H1 (cell line): ENCODE measurements around the gene NHP2. TPM values are rescaled to one million over a fixed set of nuclear protein-coding genes. Genes with fewer than 3 reads are reported as not detected.

ENCODE experiments used
- CTCF ChIA-PET: fragments of 300-600 bp; sonication (Branson Sonifier 250); formaldehyde crosslinking; loops from one replicate; lab custom pipeline; 2021; ENCODE audit not compliant: partially characterized antibody; lab: Charles Lee
- POLR2A ChIA-PET: fragments of 300-600 bp; sonication (Branson Sonifier 250); formaldehyde crosslinking; loops from one replicate; lab custom pipeline; 2021; ENCODE audit warnings: inconsistent platforms; ENCODE audit not compliant: partially characterized antibody; lab: Charles Lee
- DNase-seq, 2 experiments: peaks; one replicate each; pipeline versions ENCODE4 v3.0.0 to v3.0.0-alpha.2; 2010 to 2022; ENCODE audit warnings: low spot score in 2 of 2, low read depth in 1 of 2, mixed read lengths in 1 of 2
- FAIRE-seq: peaks from 2 replicates; lab custom pipeline; 2011; peaks lifted over from hg19 to GRCh38; lab: Jason Lieb, UNC
- H2AFZ ChIP-seq: 2 replicates; pipeline ENCODE4 v1.8.1; 2012; ENCODE audit warnings: low read length, inconsistent platforms
- H2AK5ac ChIP-seq: 2 replicates; pipeline ENCODE4 v1.6.1; 2013; ENCODE audit warnings: low read depth, low read length
- H2BK120ac ChIP-seq: replicated peaks from 2 replicates; pipeline ENCODE3; 2013; ENCODE audit warnings: low read depth, low read length, inconsistent platforms
- H2BK12ac ChIP-seq: 2 replicates; pipeline ENCODE4 v1.6.1; 2013; ENCODE audit warnings: low read depth, low read length
- H2BK15ac ChIP-seq: 2 replicates; pipeline ENCODE4 v1.6.1; 2013; ENCODE audit warnings: low read length
- H2BK20ac ChIP-seq: 2 replicates; pipeline ENCODE4 v1.6.1; 2013; ENCODE audit warnings: low read length
- H2BK5ac ChIP-seq: 2 replicates; pipeline ENCODE4 v1.6.1; 2013; ENCODE audit warnings: low read depth, low read length
- H3K14ac ChIP-seq: 2 replicates; pipeline ENCODE4 v1.6.1; 2013; ENCODE audit warnings: inconsistent platforms; ENCODE audit not compliant: insufficient read length
- H3K18ac ChIP-seq: 2 replicates; pipeline ENCODE4 v1.6.1; 2013; ENCODE audit warnings: low read length; ENCODE audit errors: extremely low read depth
- H3K23ac ChIP-seq: 2 replicates; pipeline ENCODE4 v1.6.1; 2013; ENCODE audit warnings: inconsistent platforms; ENCODE audit not compliant: insufficient read length
- H3K23me2 ChIP-seq: 2 replicates; pipeline ENCODE4 v1.6.1; 2013; ENCODE audit warnings: low read depth, low read length
- H3K27ac ChIP-seq: 2 replicates; pipeline ENCODE4 v1.6.1; 2011; ENCODE audit warnings: low read depth, low read length, inconsistent platforms
- H3K27me3 ChIP-seq, 4 experiments: replicated peaks in 1 of 4; 1 replicate in 1 of 4; 2 replicates in 3 of 4; pipeline versions ENCODE4 v1.6.1 to v1.8.1; 2011 to 2013; ENCODE audit warnings: low read length in 3 of 4, mild to moderate bottlenecking in 3 of 4, inconsistent platforms in 2 of 4, mixed read lengths in 2 of 4, moderate library complexity in 1 of 4; ENCODE audit not compliant: control insufficient read depth in 3 of 4, insufficient read depth in 3 of 4; ENCODE audit errors: extremely low read depth in 1 of 4
- H3K36me3 ChIP-seq, 4 experiments: 2 replicates each; pipeline versions ENCODE4 v1.6.1 to v1.8.1; 2011 to 2013; ENCODE audit warnings: mild to moderate bottlenecking in 4 of 4, low read length in 3 of 4, moderate library complexity in 2 of 4, control low read depth in 1 of 4, inconsistent platforms in 1 of 4; ENCODE audit not compliant: insufficient read depth in 4 of 4, control insufficient read depth in 2 of 4
- H3K4ac ChIP-seq: replicated peaks from 2 replicates; pipeline ENCODE3; 2013; ENCODE audit warnings: low read length, low read depth, mixed read lengths, inconsistent platforms; ENCODE audit not compliant: insufficient read length
- H3K4me1 ChIP-seq, 4 experiments: replicated peaks in 1 of 4; 1 replicate in 1 of 4; 2 replicates in 3 of 4; pipeline versions ENCODE4 v1.6.1 to v1.8.1; 2011 to 2013; ENCODE audit warnings: low read length in 3 of 4, inconsistent platforms in 2 of 4, mixed read lengths in 1 of 4; ENCODE audit not compliant: insufficient read depth in 4 of 4, control insufficient read depth in 3 of 4
- H3K4me2 ChIP-seq, 2 experiments: 2 replicates each; pipeline versions ENCODE4 v1.6.1 to v1.8.1; 2011 to 2013; ENCODE audit warnings: low read depth in 2 of 2, low read length in 2 of 2, control low read depth in 1 of 2, inconsistent platforms in 1 of 2, mild to moderate bottlenecking in 1 of 2; ENCODE audit not compliant: insufficient read depth in 1 of 2
- H3K4me3 ChIP-seq, 4 experiments: fragments of 200-600, 300-600 bp in 1 of 4; sonication (generic), shearing (Covaris generic), sonication (Bioruptor Twin) in 1 of 4; 2 replicates each; pipeline versions ENCODE4 v1.5.1 to v1.8.1; 2011 to 2016; ENCODE audit warnings: low read length in 4 of 4, low read depth in 3 of 4, control low read depth in 2 of 4, inconsistent platforms in 2 of 4, mild to moderate bottlenecking in 2 of 4, mixed read lengths in 1 of 4, moderate library complexity in 1 of 4; ENCODE audit not compliant: insufficient read depth in 2 of 4; ENCODE audit errors: extremely low read depth in 1 of 4
- H3K56ac ChIP-seq: replicated peaks from 2 replicates; pipeline ENCODE3; 2013; ENCODE audit warnings: low read depth, mild to moderate bottlenecking, mixed read lengths, low read length, inconsistent platforms; ENCODE audit not compliant: insufficient read length
- H3K79me1 ChIP-seq: 2 replicates; pipeline ENCODE4 v1.6.1; 2013; ENCODE audit warnings: low read depth, low read length, control low read depth
- H3K79me2 ChIP-seq, 2 experiments: 2 replicates each; pipeline versions ENCODE4 v1.6.1 to v1.8.1; 2012 to 2013; ENCODE audit warnings: low read length in 2 of 2, mild to moderate bottlenecking in 2 of 2, inconsistent platforms in 1 of 2; ENCODE audit not compliant: insufficient read depth in 2 of 2, control insufficient read depth in 1 of 2
- H3K9ac ChIP-seq, 4 experiments: replicated peaks in 1 of 4; 1 replicate in 1 of 4; 2 replicates in 3 of 4; pipeline versions ENCODE4 v1.6.1 to v1.8.1; 2011 to 2013; ENCODE audit warnings: low read depth in 3 of 4, low read length in 3 of 4, control low read depth in 2 of 4, mild to moderate bottlenecking in 2 of 4, moderate library complexity in 2 of 4, inconsistent platforms in 1 of 4; ENCODE audit errors: extremely low read depth in 1 of 4
- H3K9me3 ChIP-seq, 2 experiments: 2 replicates each; pipeline versions ENCODE4 v1.6.1 to v1.8.1; 2012 to 2013; ENCODE audit warnings: mild to moderate bottlenecking in 2 of 2, moderate library complexity in 2 of 2, control low read depth in 1 of 2, inconsistent platforms in 1 of 2, low read depth in 1 of 2, low read length in 1 of 2, mixed read lengths in 1 of 2; ENCODE audit not compliant: insufficient read depth in 2 of 2
- H4K20me1 ChIP-seq, 2 experiments: replicated peaks in 1 of 2; 2 replicates each; pipeline versions ENCODE3 to v1.8.1; 2011 to 2013; ENCODE audit warnings: inconsistent platforms in 2 of 2, low read length in 2 of 2, mild to moderate bottlenecking in 1 of 2; ENCODE audit not compliant: insufficient read depth in 2 of 2, control insufficient read depth in 1 of 2
- H4K5ac ChIP-seq: 2 replicates; pipeline ENCODE4 v1.6.1; 2013; ENCODE audit warnings: low read length, low read depth, mixed read lengths, inconsistent platforms; ENCODE audit not compliant: insufficient read length
- H4K8ac ChIP-seq: 2 replicates; pipeline ENCODE4 v1.8.0; 2013; ENCODE audit warnings: mild to moderate bottlenecking, moderate library complexity, low read length, inconsistent platforms; ENCODE audit not compliant: insufficient read depth; ENCODE audit errors: extremely low read depth
- H4K91ac ChIP-seq: replicated peaks from 2 replicates; pipeline ENCODE3; 2013; ENCODE audit warnings: low read length, mixed read lengths, inconsistent platforms; ENCODE audit not compliant: insufficient read length
- RNF2 ChIP-seq: fragments of 200-900, 300-1000 bp; sonication (generic); IDR thresholded peaks from 2 replicates; pipeline ENCODE4 v1.7.1; 2016; ENCODE audit warnings: borderline replicate concordance, low read depth, mild to moderate bottlenecking, antibody characterized with exemption, low read length; ENCODE audit not compliant: poor library complexity, severe bottlenecking; ENCODE audit errors: missing control alignments
- SP4 ChIP-seq: IDR thresholded peaks from 2 replicates; pipeline ENCODE4 v1.6.1; 2012; ENCODE audit warnings: low read length, inconsistent platforms
- SUZ12 ChIP-seq: fragments of 200-600 bp; sonication (generic); IDR thresholded peaks from 2 replicates; pipeline ENCODE4 v1.6.1; 2012; ENCODE audit warnings: mild to moderate bottlenecking, inconsistent platforms, low read length, moderate library complexity, mixed read lengths
- WGBS, 2 experiments: shearing (Covaris generic) in 1 of 2; methylation state at CpG; one replicate each; pipeline versions ENCODE4 v1.1.6 to v1.1.7; 2013 to 2015; ENCODE audit warnings: low lambda C conversion rate in 2 of 2, mixed read lengths in 2 of 2, inconsistent platforms in 1 of 2, low coverage in 1 of 2, missing lambda C conversion rate in 1 of 2; ENCODE audit not compliant: insufficient replicate concordance in 2 of 2, insufficient coverage in 1 of 2, insufficient read length in 1 of 2; ENCODE audit errors: extremely low coverage in 1 of 2, missing lambda C conversion rate in 1 of 2; 5-methylcytosine and 5-hydroxymethylcytosine counted together
- polyA plus RNA-seq, 7 experiments: library from polyadenylated mRNA; depleted of rRNA in 3 of 7; stranded (reverse) in 5 of 7; unstranded in 2 of 7; fragments of >200 nt in 5 of 7; fragments of 200-250 nt in 2 of 7; gene quantifications; 1 replicate in 5 of 7; 2 replicates in 1 of 7; 4 replicates in 1 of 7; pipeline versions ENCODE4 v1.2.1 to v1.2.3, GENCODE V29; 2011 to 2013; ENCODE audit warnings: missing spikeins in 2 of 7, mixed read lengths in 2 of 7
- total RNA-seq: library from RNA; stranded (reverse); fragmentation: NEBNext Ultra II Directional; extraction: Animal tissue kit (Norgen Biotek cat#: 25700); gene quantifications from 2 replicates; pipeline ENCODE4 v1.2.1, GENCODE V29; 2021

The NHP2 gene
- total and polyA plus RNA-seq, 2 of the 8 experiments (the other 6 are each of a cell fraction or from before 2014, with no cell fraction given) = 241 to 263 TPM

GRCh38 chr5:178194026-178194425 is 40.3 kb upstream of the NHP2 start:
- Histone ChIP-seq H4K91ac (no peak overlapping the region), H4K8ac (no peak overlapping the region)
- no peak for TF ChIP-seq SUZ12
- no peak for TF ChIP-seq RNF2
- no peak for TF ChIP-seq SP4
- TF ChIP-seq, all 59 proteins: peak for 0
- Histone ChIP-seq H3K4me2 (no peak overlapping the region), H2AFZ (no peak overlapping the region), H2BK12ac (peak overlapping the region; percentile 33; the same call in 1 of the 2 replicates), H3K14ac (no peak overlapping the region), H3K23me2 (no peaks in the 10 kb centered on the region), H3K4ac (no peak overlapping the region), H3K79me2 (no peaks in the 10 kb centered on the region), H4K5ac (no peak overlapping the region), H3K79me1 (no peaks in the 10 kb centered on the region), H3K23ac (no peak overlapping the region), H3K4me1 (peaks cover 0 to 10% (median 3%) of the 10 kb centered on the region in 4 experiments; a peak in 3 of 7 replicates), H3K27ac (no peak overlapping the region), H4K20me1 (no peaks in the 10 kb centered on the region), H2AK5ac (no peak overlapping the region), H2BK20ac (no peak overlapping the region), H3K9ac (no peak overlapping the region), H3K27me3 (no peaks in the 10 kb centered on the region; a peak in 1 of 7 replicates), H3K9me3 (peaks cover 0 to 8% of the 10 kb centered on the region in 2 experiments; a peak in 2 of 4 replicates), H2BK15ac (no peak overlapping the region), H3K56ac (no peak overlapping the region), H3K18ac (no peak overlapping the region; the same call in 1 of the 2 replicates), H3K36me3 (no peaks in the 10 kb centered on the region), H2BK120ac (no peak overlapping the region), H3K4me3 (no peak overlapping the region), H2BK5ac (no peak overlapping the region)
- ChIA-PET POLR2A (interaction anchor here (31.3 to 38.5 kb wide), 2 partner anchors 9 to 10 kb away, joined by 985 read pairs; partner anchors contain the start of genes GMCL2 and HNRNPAB), CTCF (interaction anchor here (1.1 to 1.6 kb wide), 3 partner anchors 8 to 12 kb away, joined by 3 read pairs; no protein-coding TSS in a partner anchor)
- no peak for DNase-seq
- WGBS, 2 experiments = 88% methylated on average over 6 of the region's 7 CpGs; no CpG with 5 or more reads in 1 of the 2 experiments
- FAIRE-seq = no peak
